HCT116 (cell line): ENCODE data around the gene RIN3. TPM values are rescaled to one million over a fixed set of nuclear protein-coding genes. Genes with fewer than 3 reads are reported as not detected.

Experiments used
- ATAC-seq: fragments of 200-7000 bp; cut with Tn5 transposase; 2 replicates; pipeline ENCODE4 v1.9.1; 2020; ENCODE audit warnings: mild to moderate bottlenecking, moderate library complexity
- BruUV-seq: library from RNA; stranded (reverse); fragments of 400-500 nt; replicated peaks from 2 replicates; lab custom pipeline; 2021; lab: Mats Ljungman, UMichigan
- CTCF ChIA-PET: fragments of 300-600 bp; sonication (Branson Sonifier 250); formaldehyde crosslinking; loops from one replicate; lab custom pipeline; 2021; ENCODE audit warnings: antibody characterized with exemption; lab: Charles Lee
- POLR2A ChIA-PET: fragments of 300-600, 350-600 bp; sonication (Branson Sonifier 250); formaldehyde crosslinking; loops from one replicate; lab custom pipeline; 2021; ENCODE audit warnings: antibody characterized with exemption; lab: Charles Lee
- RAD21 ChIA-PET, 2 experiments: fragments of 300-600 bp; sonication (Branson Sonifier 250); formaldehyde crosslinking; loops; one replicate each; lab custom pipeline; 2023; ENCODE audit warnings: low total read pairs in 2 of 2; ENCODE audit not compliant: uncharacterized antibody in 2 of 2, unreplicated experiment in 2 of 2, low non-redundant PET in 1 of 2; lab: Charles Lee
- DNase-seq: peaks from one replicate; pipeline ENCODE4 v3.0.0-alpha.2; 2010; ENCODE audit warnings: low read depth, low spot score
- H2AFZ ChIP-seq: fragments of 200-600 bp; shearing (Covaris generic), sonication (generic); 2 replicates; pipeline ENCODE4 v1.6.1; 2017; ENCODE audit warnings: low read depth, mixed run types, mixed read lengths, antibody characterized with exemption, low read length; ENCODE audit not compliant: poor library complexity, severe bottlenecking
- H3K27ac ChIP-seq: 2 replicates; pipeline ENCODE4 v1.5.1; 2012; ENCODE audit warnings: low read depth, low read length
- H3K27me3 ChIP-seq: fragments of 200-600 bp; sonication (generic); 2 replicates; pipeline ENCODE4 v1.6.1; 2016; ENCODE audit warnings: mixed run types, low read length, mixed read lengths; ENCODE audit not compliant: insufficient read depth
- H3K36me3 ChIP-seq, 2 experiments: fragments of 200-500 bp in 1 of 2; fragments of 200-600 bp in 1 of 2; sonication (Bioruptor generic) in 1 of 2; sonication (generic) in 1 of 2; 2 replicates each; pipeline versions ENCODE4 v1.5.1 to v1.6.1; 2014 to 2016; ENCODE audit warnings: low read length in 2 of 2, inconsistent platforms in 1 of 2, mixed read lengths in 1 of 2, mixed run types in 1 of 2; ENCODE audit not compliant: insufficient read depth in 2 of 2, control insufficient read depth in 1 of 2
- H3K4me1 ChIP-seq, 2 experiments: fragments of 200-600 bp in 1 of 2; sonication (generic) in 1 of 2; 2 replicates each; pipeline versions ENCODE4 v1.5.1 to v1.6.1; 2012 to 2017; ENCODE audit warnings: low read length in 2 of 2, inconsistent platforms in 1 of 2, mild to moderate bottlenecking in 1 of 2, mixed read lengths in 1 of 2, mixed run types in 1 of 2, moderate library complexity in 1 of 2; ENCODE audit not compliant: insufficient read depth in 2 of 2, control insufficient read depth in 1 of 2
- H3K4me2 ChIP-seq: fragments of 200-600 bp; sonication (generic); 2 replicates; pipeline ENCODE4 v1.6.1; 2017; ENCODE audit warnings: mixed run types, low read length, mixed read lengths
- H3K4me3 ChIP-seq, 2 experiments: fragments of 200-600 bp in 1 of 2; sonication (generic) in 1 of 2; replicated peaks in 1 of 2; 2 replicates each; pipeline ENCODE4 v1.5.1; 2011 to 2016; ENCODE audit warnings: low read length in 2 of 2, control low read depth in 1 of 2, low read depth in 1 of 2, mild to moderate bottlenecking in 1 of 2, mixed read lengths in 1 of 2, mixed run types in 1 of 2
- H3K79me2 ChIP-seq: fragments of 200-600 bp; sonication (generic); 2 replicates; pipeline ENCODE4 v1.6.1; 2017; ENCODE audit warnings: mild to moderate bottlenecking, mixed run types, low read length, moderate library complexity, mixed read lengths; ENCODE audit not compliant: insufficient read depth
- H3K9ac ChIP-seq: fragments of 200-600 bp; sonication (generic); 2 replicates; pipeline ENCODE4 v1.6.1; 2016; ENCODE audit warnings: low read length, mixed read lengths
- H3K9me2 ChIP-seq: fragments of 200-600 bp; sonication (generic), shearing (Covaris generic); 2 replicates; pipeline ENCODE4 v1.6.1; 2017; ENCODE audit warnings: mixed run types, mild to moderate bottlenecking, moderate library complexity; ENCODE audit not compliant: insufficient read depth
- H3K9me3 ChIP-seq, 2 experiments: fragments of 200-500 bp in 1 of 2; fragments of 200-600 bp in 1 of 2; sonication (Bioruptor generic) in 1 of 2; sonication (generic) in 1 of 2; 2 replicates each; pipeline ENCODE4 v1.6.1; 2014 to 2017; ENCODE audit warnings: low read length in 2 of 2, mixed read lengths in 2 of 2, inconsistent platforms in 1 of 2, low read depth in 1 of 2, mild to moderate bottlenecking in 1 of 2, mixed run types in 1 of 2, moderate library complexity in 1 of 2; ENCODE audit not compliant: control insufficient read depth in 1 of 2, insufficient read depth in 1 of 2
- H4K20me1 ChIP-seq: fragments of 200-600 bp; sonication (generic), shearing (Covaris generic); 2 replicates; pipeline ENCODE4 v1.6.1; 2017; ENCODE audit warnings: mixed run types, mild to moderate bottlenecking, moderate library complexity; ENCODE audit not compliant: insufficient read depth
- CBX3 ChIP-seq: IDR thresholded peaks from 2 replicates; pipeline ENCODE4 v1.6.1; 2012; ENCODE audit warnings: low read depth
- CEBPB ChIP-seq: IDR thresholded peaks from 2 replicates; pipeline ENCODE4 v1.6.1; 2012; ENCODE audit warnings: low read depth
- EGR1 ChIP-seq: IDR thresholded peaks from 2 replicates; pipeline ENCODE4 v1.6.1; 2012; ENCODE audit warnings: low read depth
- ELF1 ChIP-seq: IDR thresholded peaks from 2 replicates; pipeline ENCODE4 v1.6.1; 2012; ENCODE audit warnings: low read depth, borderline replicate concordance
- FOSL1 ChIP-seq: IDR thresholded peaks from 2 replicates; pipeline ENCODE4 v1.6.1; 2012; ENCODE audit warnings: low read depth
- JUND ChIP-seq: IDR thresholded peaks from 2 replicates; pipeline ENCODE4 v1.6.1; 2012
- MAX ChIP-seq: IDR thresholded peaks from 2 replicates; pipeline ENCODE4 v1.6.1; 2012
- RAD21 ChIP-seq: IDR thresholded peaks from 2 replicates; pipeline ENCODE4 v1.6.1; 2012; ENCODE audit warnings: low read depth, mild to moderate bottlenecking
- TCF7L2 ChIP-seq: IDR thresholded peaks from 2 replicates; pipeline ENCODE4 v1.7.0; 2011; ENCODE audit warnings: borderline replicate concordance, inconsistent platforms; ENCODE audit not compliant: insufficient read depth, insufficient read length; ENCODE audit errors: extremely low read depth
- YY1 ChIP-seq: IDR thresholded peaks from 2 replicates; pipeline ENCODE4 v1.6.1; 2011; ENCODE audit warnings: low read length, low read depth, moderate library complexity, mild to moderate bottlenecking; ENCODE audit not compliant: insufficient replicate concordance; ENCODE audit errors: extremely low read depth
- intact Hi-C: fragments of 100-400 bp; cut with micrococcal nuclease; formaldehyde crosslinking; loops from 2 replicates; pipeline ENCODE4 v1.10.0; 2022
- total RNA-seq: library from RNA; stranded (reverse); gene quantifications from one replicate; pipeline ENCODE4 v1.2.1, GENCODE V29; 2021; ENCODE audit not compliant: unreplicated experiment
- TF ChIP-seq, protein P1 (sequence below): IDR thresholded peaks from 2 replicates; pipeline ENCODE4 v1.6.1; 2011; ENCODE audit warnings: mild to moderate bottlenecking, low read length, moderate library complexity; ENCODE audit not compliant: insufficient replicate concordance; ENCODE audit errors: extremely low read depth
- TF ChIP-seq, protein P2 (sequence below), 3 experiments: fragments of 200-600 bp in 1 of 3; sonication (generic) in 1 of 3; IDR thresholded peaks in 2 of 3; conservative IDR thresholded peaks in 1 of 3; 2 replicates each; pipeline ENCODE4 v1.5.1; 2012 to 2017; ENCODE audit warnings: low read depth in 2 of 3, low read length in 2 of 3, antibody characterized with exemption in 1 of 3, borderline replicate concordance in 1 of 3, control low read depth in 1 of 3, mild to moderate bottlenecking in 1 of 3, mixed read lengths in 1 of 3, mixed run types in 1 of 3, moderate library complexity in 1 of 3; ENCODE audit not compliant: insufficient read depth in 1 of 3
- TF ChIP-seq, protein P3 (sequence below): IDR thresholded peaks from 2 replicates; pipeline ENCODE4 v1.6.1; 2012

RIN3 gene
- total RNA-seq, 1 experiment from 2014 or later: 22.2 TPM

DNA sequence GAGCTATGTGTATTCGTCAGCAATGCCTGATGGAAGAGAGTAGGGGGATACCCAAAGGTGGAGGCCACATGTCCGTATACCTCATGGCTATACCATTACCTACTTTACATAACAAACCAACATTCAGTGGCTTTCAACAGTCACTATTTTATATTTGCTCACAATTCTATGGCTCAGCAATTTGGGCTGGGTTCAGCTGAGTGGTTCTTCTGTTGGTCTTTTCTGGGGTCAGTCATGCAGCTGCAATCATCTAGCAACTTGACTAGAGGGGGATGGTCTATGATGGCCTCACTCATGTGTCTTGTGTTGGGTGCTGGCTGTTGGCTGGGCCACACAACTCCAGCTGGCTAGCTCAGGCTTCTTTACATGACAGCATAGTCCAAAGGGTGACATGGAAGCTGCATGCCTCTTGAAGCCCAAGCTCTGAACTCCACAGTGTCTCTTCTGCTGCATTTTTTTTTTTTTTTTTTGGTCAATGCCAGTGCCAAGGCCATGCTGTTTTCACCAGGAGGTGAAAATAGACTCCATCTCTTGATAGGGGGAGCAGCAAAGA, 53.7 kb downstream of the RIN3 start:
- ChIA-PET RAD21 (no interaction called here), CTCF (no interaction called here), POLR2A (no interaction called here)
- DNase-seq (no peak), ATAC-seq (no peak)
- H3K4me1 ChIP-seq: peaks cover 6 to 23% of the 10 kb centered on the region in 2 experiments; a peak in 2 of 4 replicates
- H3K4me3 ChIP-seq: no peak overlapping the region
- no peak overlapping the region for H3K9ac ChIP-seq
- no peak overlapping the region for H2AFZ ChIP-seq
- H3K9me2 ChIP-seq: no peaks in the 10 kb centered on the region
- H3K27ac ChIP-seq: no peak overlapping the region
- intact Hi-C loops: no loop called here
- no peaks in the 10 kb centered on the region for H3K9me3 ChIP-seq
- H4K20me1 ChIP-seq: no peaks in the 10 kb centered on the region
- H3K79me2 ChIP-seq: no peaks in the 10 kb centered on the region; the same call in 1 of the 2 replicates
- H3K27me3 ChIP-seq: no peaks in the 10 kb centered on the region
- no peak overlapping the region for H3K4me2 ChIP-seq
- BruUV-seq: no TSS peak
- TF ChIP-seq MAX (no peak), ELF1 (no peak), EGR1 (no peak), JUND (no peak), YY1 (no peak), CEBPB (no peak), FOSL1 (no peak), TCF7L2 (no peak), CBX3 (no peak), RAD21 (no peak)
- TF ChIP-seq, protein P1, sequence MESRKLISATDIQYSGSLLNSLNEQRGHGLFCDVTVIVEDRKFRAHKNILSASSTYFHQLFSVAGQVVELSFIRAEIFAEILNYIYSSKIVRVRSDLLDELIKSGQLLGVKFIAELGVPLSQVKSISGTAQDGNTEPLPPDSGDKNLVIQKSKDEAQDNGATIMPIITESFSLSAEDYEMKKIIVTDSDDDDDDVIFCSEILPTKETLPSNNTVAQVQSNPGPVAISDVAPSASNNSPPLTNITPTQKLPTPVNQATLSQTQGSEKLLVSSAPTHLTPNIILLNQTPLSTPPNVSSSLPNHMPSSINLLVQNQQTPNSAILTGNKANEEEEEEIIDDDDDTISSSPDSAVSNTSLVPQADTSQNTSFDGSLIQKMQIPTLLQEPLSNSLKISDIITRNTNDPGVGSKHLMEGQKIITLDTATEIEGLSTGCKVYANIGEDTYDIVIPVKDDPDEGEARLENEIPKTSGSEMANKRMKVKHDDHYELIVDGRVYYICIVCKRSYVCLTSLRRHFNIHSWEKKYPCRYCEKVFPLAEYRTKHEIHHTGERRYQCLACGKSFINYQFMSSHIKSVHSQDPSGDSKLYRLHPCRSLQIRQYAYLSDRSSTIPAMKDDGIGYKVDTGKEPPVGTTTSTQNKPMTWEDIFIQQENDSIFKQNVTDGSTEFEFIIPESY: no peak
- TF ChIP-seq, protein P2, sequence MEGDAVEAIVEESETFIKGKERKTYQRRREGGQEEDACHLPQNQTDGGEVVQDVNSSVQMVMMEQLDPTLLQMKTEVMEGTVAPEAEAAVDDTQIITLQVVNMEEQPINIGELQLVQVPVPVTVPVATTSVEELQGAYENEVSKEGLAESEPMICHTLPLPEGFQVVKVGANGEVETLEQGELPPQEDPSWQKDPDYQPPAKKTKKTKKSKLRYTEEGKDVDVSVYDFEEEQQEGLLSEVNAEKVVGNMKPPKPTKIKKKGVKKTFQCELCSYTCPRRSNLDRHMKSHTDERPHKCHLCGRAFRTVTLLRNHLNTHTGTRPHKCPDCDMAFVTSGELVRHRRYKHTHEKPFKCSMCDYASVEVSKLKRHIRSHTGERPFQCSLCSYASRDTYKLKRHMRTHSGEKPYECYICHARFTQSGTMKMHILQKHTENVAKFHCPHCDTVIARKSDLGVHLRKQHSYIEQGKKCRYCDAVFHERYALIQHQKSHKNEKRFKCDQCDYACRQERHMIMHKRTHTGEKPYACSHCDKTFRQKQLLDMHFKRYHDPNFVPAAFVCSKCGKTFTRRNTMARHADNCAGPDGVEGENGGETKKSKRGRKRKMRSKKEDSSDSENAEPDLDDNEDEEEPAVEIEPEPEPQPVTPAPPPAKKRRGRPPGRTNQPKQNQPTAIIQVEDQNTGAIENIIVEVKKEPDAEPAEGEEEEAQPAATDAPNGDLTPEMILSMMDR (IDR thresholded peaks at IDR 0.05 in 2 of 3, conservative IDR thresholded peaks at IDR 0.05 in 1 of 3; ENCODE audit: borderline replicate concordance in 1 of 3, insufficient read depth in 1 of 3, low read depth in 2 of 3, low read length in 2 of 3): no peak
- TF ChIP-seq, protein P3, sequence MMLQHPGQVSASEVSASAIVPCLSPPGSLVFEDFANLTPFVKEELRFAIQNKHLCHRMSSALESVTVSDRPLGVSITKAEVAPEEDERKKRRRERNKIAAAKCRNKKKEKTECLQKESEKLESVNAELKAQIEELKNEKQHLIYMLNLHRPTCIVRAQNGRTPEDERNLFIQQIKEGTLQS: no peak
- TF ChIP-seq, all 23 proteins: peak for 0
- H3K36me3 ChIP-seq: no peaks in the 10 kb centered on the region
